ENCODE measurements around the gene NOP58.

NOP58 gene

GRCh38 chr2:202337706-202338346 is 72.3 kb downstream of the NOP58 start:
- no peaks in the 10 kb centered on the region for H3K36me3 ChIP-seq (ENCODE audit: control insufficient read depth in 1 of 2, insufficient read depth in 2 of 2, low read length in 2 of 2)
- H3K27me3 ChIP-seq (ENCODE audit: control insufficient read depth in 1 of 2, insufficient read depth in 2 of 2, low read length in 2 of 2): no peaks in the 10 kb centered on the region
- H3K4me3 ChIP-seq (ENCODE audit: low read depth in 1 of 2, low read length in 2 of 2): no peak overlapping the region
- H3K9ac ChIP-seq (ENCODE audit: low read depth in 1 of 2, low read length in 2 of 2): no peak overlapping the region
- H3K9me3 ChIP-seq (ENCODE audit: control insufficient read depth in 1 of 2, low read length in 2 of 2): no peaks in the 10 kb centered on the region
- H3K27ac ChIP-seq (ENCODE audit: low read depth, low read length): no peak overlapping the region
- no peaks in the 10 kb centered on the region for H3K4me1 ChIP-seq (ENCODE audit: control insufficient read depth in 1 of 2, insufficient read depth in 2 of 2, low read length in 2 of 2)

GRCh38 chr2:202339071-202339870 is 73.7 kb downstream of the NOP58 start:
- Histone ChIP-seq H3K9me3 (ENCODE audit: control insufficient read depth in 1 of 2, low read length in 2 of 2) (no peaks in the 10 kb centered on the region), H3K4me3 (ENCODE audit: low read depth in 1 of 2, low read length in 2 of 2) (no peak overlapping the region), H3K4me1 (ENCODE audit: control insufficient read depth in 1 of 2, insufficient read depth in 2 of 2, low read length in 2 of 2) (no peaks in the 10 kb centered on the region), H3K27me3 (ENCODE audit: control insufficient read depth in 1 of 2, insufficient read depth in 2 of 2, low read length in 2 of 2) (no peaks in the 10 kb centered on the region), H3K9ac (ENCODE audit: low read depth in 1 of 2, low read length in 2 of 2) (no peak overlapping the region), H3K36me3 (ENCODE audit: control insufficient read depth in 1 of 2, insufficient read depth in 2 of 2, low read length in 2 of 2) (no peaks in the 10 kb centered on the region), H3K27ac (ENCODE audit: low read depth, low read length) (no peak overlapping the region)

DNA sequence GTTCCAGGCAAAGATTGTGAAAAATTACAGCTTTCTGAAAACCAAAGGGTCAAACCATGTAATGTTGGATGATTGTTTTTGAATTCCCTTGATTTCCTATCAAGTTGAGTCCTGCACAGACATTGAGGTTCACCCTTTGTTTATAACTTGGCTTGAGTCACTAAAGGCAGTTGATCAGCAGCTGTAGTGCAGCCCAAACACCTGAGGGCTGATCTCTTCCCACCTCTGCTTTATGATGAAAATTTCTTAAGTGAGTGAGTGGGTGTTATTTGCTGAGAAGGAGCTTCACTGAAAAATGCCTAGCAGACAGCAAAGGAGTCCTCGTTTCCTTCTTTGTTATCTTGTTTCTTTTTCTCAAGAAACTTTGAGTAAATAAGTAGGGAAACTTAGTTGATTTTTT is 78.6 kb downstream of the NOP58 start:
- no peaks in the 10 kb centered on the region for H3K27me3 ChIP-seq (ENCODE audit: control insufficient read depth in 1 of 2, insufficient read depth in 2 of 2, low read length in 2 of 2)
- no peak overlapping the region for H3K9ac ChIP-seq (ENCODE audit: low read depth in 1 of 2, low read length in 2 of 2)
- H3K9me3 ChIP-seq (ENCODE audit: control insufficient read depth in 1 of 2, low read length in 2 of 2): no peaks in the 10 kb centered on the region
- no peaks in the 10 kb centered on the region for H3K4me1 ChIP-seq (ENCODE audit: control insufficient read depth in 1 of 2, insufficient read depth in 2 of 2, low read length in 2 of 2)
- H3K36me3 ChIP-seq (ENCODE audit: control insufficient read depth in 1 of 2, insufficient read depth in 2 of 2, low read length in 2 of 2): no peaks in the 10 kb centered on the region
- H3K4me3 ChIP-seq (ENCODE audit: low read depth in 1 of 2, low read length in 2 of 2): no peak overlapping the region
- H3K27ac ChIP-seq (ENCODE audit: low read depth, low read length): no peak overlapping the region

DNA sequence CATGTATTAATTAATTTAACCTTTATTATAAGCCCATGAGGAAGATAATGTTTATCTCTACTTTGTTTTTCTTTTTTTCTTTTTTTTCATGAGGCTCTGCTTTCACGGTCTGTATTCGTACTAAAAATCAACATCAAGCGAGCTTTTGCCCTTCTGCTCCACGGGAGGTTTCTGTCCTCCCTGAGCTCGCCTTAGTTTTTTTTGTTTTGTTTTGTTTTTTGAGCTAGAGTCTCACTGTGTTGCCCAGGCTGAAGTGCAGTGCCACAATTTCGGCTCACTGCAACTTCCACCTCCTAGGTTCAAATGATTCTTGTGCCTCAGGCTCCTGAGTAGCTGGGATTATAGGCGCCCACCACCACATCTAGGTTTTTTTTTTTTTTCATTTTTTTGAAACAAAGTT is 80.6 kb downstream of the NOP58 start:
- Histone ChIP-seq H3K4me1 (ENCODE audit: control insufficient read depth in 1 of 2, insufficient read depth in 2 of 2, low read length in 2 of 2) (no peaks in the 10 kb centered on the region), H3K9me3 (ENCODE audit: control insufficient read depth in 1 of 2, low read length in 2 of 2) (no peaks in the 10 kb centered on the region), H3K27me3 (ENCODE audit: control insufficient read depth in 1 of 2, insufficient read depth in 2 of 2, low read length in 2 of 2) (no peaks in the 10 kb centered on the region)

More for the DNA sequence above, 80.6 kb downstream of the NOP58 start:
- Histone ChIP-seq H3K36me3 (ENCODE audit: control insufficient read depth in 1 of 2, insufficient read depth in 2 of 2, low read length in 2 of 2) (no peaks in the 10 kb centered on the region), H3K9ac (ENCODE audit: low read depth in 1 of 2, low read length in 2 of 2) (no peak overlapping the region), H3K27ac (ENCODE audit: low read depth, low read length) (no peak overlapping the region), H3K4me3 (ENCODE audit: low read depth in 1 of 2, low read length in 2 of 2) (no peak overlapping the region)
